GM10248 (cell line): ENCODE results near the gene NUDT4.
"Not testable (repeated sequence)": the region's sequence is repeated elsewhere in the genome, so short reads cannot be mapped to it uniquely, and the experiment has no call there.

Source experiments
- CTCF ChIA-PET: fragments of 300-600 bp; sonication (Branson Sonifier 250); formaldehyde crosslinking; extraction: SDS; loops from one replicate; lab custom pipeline; 2021; ENCODE audit warnings: antibody characterized with exemption; lab: Yijun Ruan, JAX
- POLR2A ChIA-PET: fragments of 350-650 bp; sonication (Branson Sonifier 250); formaldehyde crosslinking; extraction: SDS; loops from one replicate; lab custom pipeline; 2020; ENCODE audit warnings: antibody characterized with exemption; lab: Yijun Ruan, JAX
- DNase-seq: peaks from one replicate; pipeline ENCODE4 v3.0.0; 2012; ENCODE audit errors: extremely low spot score
- CTCF ChIP-seq: IDR thresholded peaks from 2 replicates; pipeline ENCODE4 v1.5.1; 2012; ENCODE audit warnings: mild to moderate bottlenecking, low read depth; ENCODE audit errors: extremely low read depth, missing control alignments, control extremely low read depth

Gene NUDT4

GRCh38 chr12:93390549-93391297, 13.0 kb downstream of the NUDT4 start:
- no peak for DNase-seq
- no peak for TF ChIP-seq CTCF
- CTCF ChIA-PET, result interaction anchor here (0.9 to 2.5 kb wide), 3 partner anchors 10 to 403 kb away, joined by 3 to 10 read pairs (median 4); no protein-coding TSS in a partner anchor
- POLR2A ChIA-PET, result interaction anchor here (0.7 kb wide), 1 partner anchor 348 kb away, joined by 4 read pairs; no protein-coding TSS in a partner anchor

- TF ChIP-seq CTCF, result no peak
- DNase-seq, result no peak
- ChIA-PET CTCF (interaction anchor here (0.9 kb wide), 1 partner anchor 608 kb away, joined by 3 read pairs; no protein-coding TSS in a partner anchor), POLR2A (no interaction called here)
Measured at GRCh38 chr12:93393425-93393824, 15.7 kb downstream of the NUDT4 start.

GRCh38 chr12:93397412-93397811, 19.7 kb downstream of the NUDT4 start:
- CTCF ChIA-PET, result interaction anchor here (0.6 to 4.9 kb wide), 23 partner anchors 13 to 628 kb away, joined by 3 to 51 read pairs (median 4); no protein-coding TSS in a partner anchor
- POLR2A ChIA-PET, result no interaction called here
- TF ChIP-seq CTCF, result no peak
- no peak for DNase-seq

- POLR2A ChIA-PET, DNase-seq: not testable (repeated sequence)
- CTCF ChIA-PET, result interaction anchor here (4.9 kb wide), 1 partner anchor 411 kb away, joined by 37 read pairs; no protein-coding TSS in a partner anchor
Measured at GRCh38 chr12:93399183-93399863, 21.6 kb downstream of the NUDT4 start.

- CTCF ChIA-PET, result interaction anchor here (1.0 to 2.0 kb wide), 3 partner anchors 17 to 421 kb away, joined by 3 to 5 read pairs (median 4); no protein-coding TSS in a partner anchor
- no peak for TF ChIP-seq CTCF
- no peak for DNase-seq
- POLR2A ChIA-PET, result no interaction called here
Measured at GRCh38 chr12:93402333-93403311, 24.9 kb downstream of the NUDT4 start.

GRCh38 chr12:93403988-93404803, 26.5 kb downstream of the NUDT4 start:
- POLR2A ChIA-PET, result no interaction called here

More at GRCh38 chr12:93403988-93404803, 26.5 kb downstream of the NUDT4 start:
- no peak for TF ChIP-seq CTCF
- no peak for DNase-seq
- CTCF ChIA-PET, result interaction anchor here (0.9 to 2.0 kb wide), 3 partner anchors 9 to 422 kb away, joined by 3 to 5 read pairs (median 4); no protein-coding TSS in a partner anchor
